GM13977 (cell line): ENCODE data around the gene FLNA.

ENCODE experiments used
- DNase-seq: peaks from one replicate; pipeline ENCODE4 v3.0.0; 2012; ENCODE audit warnings: low spot score
- in situ Hi-C: fragments of 300-500 bp; cut with MboI; formaldehyde crosslinking; loops from one replicate; pipeline ENCODE4 v1.12.0; 2022; ENCODE audit warnings: low sequenced_read_pairs, low pct_unique_long_range_greater_than_20kb, mixed read lengths, inconsistent platforms; ENCODE audit not compliant: unreplicated experiment
- TF ChIP-seq, protein P1 (sequence below): IDR thresholded peaks from 2 replicates; pipeline ENCODE4 v1.5.1; 2012; ENCODE audit warnings: mild to moderate bottlenecking, control low read depth; ENCODE audit not compliant: insufficient read depth; ENCODE audit errors: extremely low read depth, missing control alignments

FLNA gene, protein sequence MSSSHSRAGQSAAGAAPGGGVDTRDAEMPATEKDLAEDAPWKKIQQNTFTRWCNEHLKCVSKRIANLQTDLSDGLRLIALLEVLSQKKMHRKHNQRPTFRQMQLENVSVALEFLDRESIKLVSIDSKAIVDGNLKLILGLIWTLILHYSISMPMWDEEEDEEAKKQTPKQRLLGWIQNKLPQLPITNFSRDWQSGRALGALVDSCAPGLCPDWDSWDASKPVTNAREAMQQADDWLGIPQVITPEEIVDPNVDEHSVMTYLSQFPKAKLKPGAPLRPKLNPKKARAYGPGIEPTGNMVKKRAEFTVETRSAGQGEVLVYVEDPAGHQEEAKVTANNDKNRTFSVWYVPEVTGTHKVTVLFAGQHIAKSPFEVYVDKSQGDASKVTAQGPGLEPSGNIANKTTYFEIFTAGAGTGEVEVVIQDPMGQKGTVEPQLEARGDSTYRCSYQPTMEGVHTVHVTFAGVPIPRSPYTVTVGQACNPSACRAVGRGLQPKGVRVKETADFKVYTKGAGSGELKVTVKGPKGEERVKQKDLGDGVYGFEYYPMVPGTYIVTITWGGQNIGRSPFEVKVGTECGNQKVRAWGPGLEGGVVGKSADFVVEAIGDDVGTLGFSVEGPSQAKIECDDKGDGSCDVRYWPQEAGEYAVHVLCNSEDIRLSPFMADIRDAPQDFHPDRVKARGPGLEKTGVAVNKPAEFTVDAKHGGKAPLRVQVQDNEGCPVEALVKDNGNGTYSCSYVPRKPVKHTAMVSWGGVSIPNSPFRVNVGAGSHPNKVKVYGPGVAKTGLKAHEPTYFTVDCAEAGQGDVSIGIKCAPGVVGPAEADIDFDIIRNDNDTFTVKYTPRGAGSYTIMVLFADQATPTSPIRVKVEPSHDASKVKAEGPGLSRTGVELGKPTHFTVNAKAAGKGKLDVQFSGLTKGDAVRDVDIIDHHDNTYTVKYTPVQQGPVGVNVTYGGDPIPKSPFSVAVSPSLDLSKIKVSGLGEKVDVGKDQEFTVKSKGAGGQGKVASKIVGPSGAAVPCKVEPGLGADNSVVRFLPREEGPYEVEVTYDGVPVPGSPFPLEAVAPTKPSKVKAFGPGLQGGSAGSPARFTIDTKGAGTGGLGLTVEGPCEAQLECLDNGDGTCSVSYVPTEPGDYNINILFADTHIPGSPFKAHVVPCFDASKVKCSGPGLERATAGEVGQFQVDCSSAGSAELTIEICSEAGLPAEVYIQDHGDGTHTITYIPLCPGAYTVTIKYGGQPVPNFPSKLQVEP (N-terminal part only)

DNA sequence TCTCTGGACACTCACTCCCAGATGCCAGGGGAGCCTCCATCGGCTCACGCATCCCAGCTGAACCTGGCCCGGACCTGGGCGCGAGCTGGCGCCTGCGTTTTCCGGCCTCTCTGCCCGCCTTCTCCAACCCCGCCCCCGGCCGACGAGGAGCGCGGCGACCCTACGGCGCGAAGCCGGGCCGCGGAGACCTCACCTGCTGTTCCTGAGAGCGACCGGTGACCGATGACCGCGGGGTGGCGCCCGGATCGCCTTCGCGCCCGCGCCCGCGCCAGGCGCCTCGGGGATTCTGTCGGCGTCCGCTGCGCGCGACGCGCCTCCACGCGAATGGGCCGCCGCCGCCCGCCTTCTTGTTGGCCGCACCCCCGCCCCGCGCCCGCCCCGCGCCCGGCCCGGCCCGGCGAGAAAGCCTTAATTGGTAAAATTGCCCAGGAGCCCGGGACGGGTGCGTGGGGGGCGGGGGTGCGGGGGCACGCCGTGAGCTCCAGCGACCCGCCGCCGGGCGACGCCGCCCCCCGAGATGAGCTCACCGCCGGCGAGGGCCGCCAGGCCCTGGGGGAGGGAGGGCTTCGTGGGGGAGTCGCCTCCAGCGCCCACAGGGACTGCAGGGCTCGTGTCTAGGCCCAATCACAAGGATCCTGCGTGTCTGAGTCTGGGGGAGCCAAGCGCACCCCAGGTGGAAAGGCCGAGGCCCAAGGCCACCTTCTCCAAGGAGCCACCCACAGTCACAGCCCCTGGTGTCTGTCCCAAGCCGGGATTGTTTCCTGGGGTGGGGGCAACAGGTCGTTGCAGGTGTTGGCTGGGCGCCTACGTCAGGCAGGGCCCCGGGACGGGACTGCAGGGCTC, at the start of gene FLNA:
Gene FLNA, minus strand, starts transcription at position 322 of the 843 bp plus-strand sequence. CDS start 3,389 bp downstream, outside the sequence.
- TF ChIP-seq, protein P1, sequence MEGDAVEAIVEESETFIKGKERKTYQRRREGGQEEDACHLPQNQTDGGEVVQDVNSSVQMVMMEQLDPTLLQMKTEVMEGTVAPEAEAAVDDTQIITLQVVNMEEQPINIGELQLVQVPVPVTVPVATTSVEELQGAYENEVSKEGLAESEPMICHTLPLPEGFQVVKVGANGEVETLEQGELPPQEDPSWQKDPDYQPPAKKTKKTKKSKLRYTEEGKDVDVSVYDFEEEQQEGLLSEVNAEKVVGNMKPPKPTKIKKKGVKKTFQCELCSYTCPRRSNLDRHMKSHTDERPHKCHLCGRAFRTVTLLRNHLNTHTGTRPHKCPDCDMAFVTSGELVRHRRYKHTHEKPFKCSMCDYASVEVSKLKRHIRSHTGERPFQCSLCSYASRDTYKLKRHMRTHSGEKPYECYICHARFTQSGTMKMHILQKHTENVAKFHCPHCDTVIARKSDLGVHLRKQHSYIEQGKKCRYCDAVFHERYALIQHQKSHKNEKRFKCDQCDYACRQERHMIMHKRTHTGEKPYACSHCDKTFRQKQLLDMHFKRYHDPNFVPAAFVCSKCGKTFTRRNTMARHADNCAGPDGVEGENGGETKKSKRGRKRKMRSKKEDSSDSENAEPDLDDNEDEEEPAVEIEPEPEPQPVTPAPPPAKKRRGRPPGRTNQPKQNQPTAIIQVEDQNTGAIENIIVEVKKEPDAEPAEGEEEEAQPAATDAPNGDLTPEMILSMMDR, result peak; percentile 45
- in situ Hi-C loops, result no loop called here
- DNase-seq, result peak; percentile 64

DNA sequence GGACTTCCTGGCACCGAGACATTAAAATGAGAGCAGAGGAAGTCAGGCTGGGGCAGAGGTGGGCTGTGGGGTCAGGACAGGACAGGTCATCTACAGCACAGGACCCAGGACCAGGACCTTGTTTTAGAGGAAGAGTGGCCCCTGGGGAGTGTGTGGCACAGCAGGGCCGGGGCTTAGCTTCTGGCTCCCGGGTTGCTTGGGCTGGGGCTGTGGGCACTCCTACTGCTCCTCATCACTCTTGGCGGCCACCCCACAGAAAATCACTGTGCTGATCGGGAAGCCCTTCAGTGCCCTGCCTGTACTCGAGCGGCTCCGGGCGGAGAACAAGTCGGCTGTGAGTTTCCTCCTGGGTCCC, 45.9 kb upstream of the FLNA start:
- DNase-seq, result no peak
- TF ChIP-seq, protein P1, result no peak
- in situ Hi-C loops, result no loop called here

DNA sequence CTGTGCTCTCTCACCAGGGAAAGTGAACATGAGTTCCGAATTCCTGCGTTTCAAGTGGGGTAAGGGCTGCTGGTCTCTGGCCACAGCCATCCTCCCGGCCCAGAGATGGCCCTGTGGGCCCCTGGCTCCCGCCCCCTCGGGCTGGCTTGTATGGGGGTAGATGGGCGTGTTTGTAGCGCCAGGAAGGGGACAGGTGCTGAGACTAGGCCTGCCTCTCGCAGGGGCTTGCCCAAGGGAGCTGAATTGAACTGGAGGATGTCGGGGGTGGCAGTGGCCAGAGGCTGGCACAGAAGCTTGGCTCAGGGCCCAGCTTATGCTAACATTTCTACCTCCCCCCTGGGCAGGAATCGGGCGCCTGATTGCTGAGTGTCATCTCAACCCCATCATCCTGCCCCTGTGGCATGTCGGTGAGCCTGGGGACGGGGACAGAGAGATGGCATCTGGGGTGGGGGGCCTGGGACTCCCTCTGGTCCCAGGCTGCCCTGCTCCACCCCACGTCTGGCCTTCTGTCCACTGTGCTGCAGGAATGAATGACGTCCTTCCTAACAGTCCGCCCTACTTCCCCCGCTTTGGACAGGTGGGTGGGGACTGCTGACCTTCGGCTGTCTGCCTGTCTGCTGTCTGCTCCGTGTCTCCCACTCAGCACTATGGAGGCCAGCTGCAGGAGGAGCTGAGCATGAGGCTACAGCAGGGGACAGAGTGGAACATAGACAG, 45.4 kb upstream of the FLNA start:
- in situ Hi-C loops, result no loop called here
- DNase-seq, result no peak
- TF ChIP-seq, protein P1, result no peak

DNA sequence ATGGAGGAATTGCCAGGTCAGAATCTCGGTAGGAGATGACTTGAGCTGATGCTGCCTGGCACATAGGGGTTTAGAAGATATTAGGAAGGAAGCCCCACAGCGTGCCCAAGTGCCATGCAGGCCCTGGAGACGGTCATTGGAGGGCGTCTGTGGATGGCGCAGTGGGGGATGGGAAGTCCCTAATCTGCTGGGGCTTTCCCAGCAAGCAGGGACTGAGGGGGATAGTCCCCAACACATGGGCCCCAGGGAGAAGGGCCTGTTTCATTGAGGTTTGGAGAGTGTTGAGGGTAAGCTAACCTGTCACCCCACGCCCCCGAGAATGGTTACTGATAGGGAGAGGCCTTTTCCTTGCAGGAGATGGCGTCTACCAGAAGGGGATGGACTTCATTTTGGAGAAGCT, 44.8 kb upstream of the FLNA start:
- in situ Hi-C loops, result no loop called here
- no peak for DNase-seq
- TF ChIP-seq, protein P1, result no peak

DNA sequence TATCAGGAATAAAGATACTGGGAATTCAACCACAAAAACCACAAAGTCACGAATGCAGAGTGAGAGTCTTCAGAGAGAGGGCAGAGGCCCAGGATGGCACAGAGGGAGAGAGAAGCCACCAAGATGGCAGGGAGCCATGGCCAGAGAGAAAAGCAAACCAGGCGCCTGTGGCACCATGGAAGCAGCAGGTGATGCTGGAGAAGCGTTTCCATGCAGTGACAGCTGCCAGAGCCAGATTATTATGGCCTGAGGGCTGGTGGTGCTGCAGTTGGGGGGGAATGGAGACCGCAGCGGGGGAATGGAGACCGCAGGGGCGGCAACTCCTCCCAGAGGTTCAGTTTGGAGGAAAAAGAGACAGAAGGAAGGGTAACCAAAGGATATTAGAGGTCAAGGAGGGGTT, 42.7 kb upstream of the FLNA start:
- in situ Hi-C loops, result no loop called here
- TF ChIP-seq, protein P1, result no peak
- no peak for DNase-seq
